Smooth muscle cell of bladder (primary cell): ENCODE results near the gene GRXCR1. TPM values are rescaled to one million over a fixed set of nuclear protein-coding genes. Genes with fewer than 3 reads are reported as not detected.

ENCODE experiments used
- total RNA-seq: library from RNA; depleted of rRNA; stranded (reverse); fragments of >200 nt; gene quantifications from 2 replicates; pipeline ENCODE4 v1.2.3, GENCODE V29; 2014

The GRXCR1 gene
- not detected in 2 replicates for total RNA-seq

DNA sequence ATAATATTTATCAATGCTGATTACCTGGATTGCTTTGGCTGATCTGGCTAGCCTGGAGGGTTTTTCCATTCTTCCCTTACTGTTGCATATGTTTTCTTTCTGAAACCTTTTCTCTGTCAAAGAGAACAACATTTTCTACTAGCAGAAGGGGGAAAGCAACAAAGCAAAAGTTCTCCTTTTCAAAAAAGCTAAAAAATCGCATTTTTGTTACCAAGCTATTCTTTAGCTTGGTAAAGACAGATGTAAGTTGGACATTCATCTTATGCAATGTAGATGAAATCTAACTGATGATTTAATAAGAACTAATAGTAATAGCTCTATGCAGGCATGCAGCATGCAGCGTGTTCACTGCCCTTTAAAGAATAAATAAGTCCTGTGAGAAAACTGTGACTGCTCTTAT, at the start of gene GRXCR1:
Gene GRXCR1 (plus strand): TSS at position 301 of the 400 bp plus-strand sequence. CDS start 554 bp downstream, outside the sequence.

Other genes starting within 250 kb of the GRXCR1 start
- gene ATP8A1, start 235.6 kb upstream of the GRXCR1 start, total RNA-seq, result 0.85 and 1.6 TPM in 2 replicates